Gastroesophageal sphincter (tissue), 4 donors: ENCODE results near the gene KRT12. TPM values are rescaled to one million over a fixed set of nuclear protein-coding genes. Genes with fewer than 3 reads are reported as not detected.

ENCODE experiments used
- ATAC-seq: fragments of 150-250 bp; one replicate; pipeline ENCODE4 v1.9.1; 2016; ENCODE audit warnings: mild to moderate bottlenecking, moderate library complexity
- H3K27ac ChIP-seq, 4 donors: fragments of 200-600 bp; sonication (generic) in 3 of 4; 1 replicate in 3 of 4; 2 replicates in 1 of 4; pipeline ENCODE4 v1.5.1; 2016 to 2019
- H3K27me3 ChIP-seq: fragments of 200-600 bp; sonication (generic); one replicate; pipeline ENCODE4 v1.5.1; 2019
- H3K36me3 ChIP-seq, 2 donors: fragments of 200-600 bp; sonication (generic); one replicate each; pipeline ENCODE4 v1.5.1; 2019; ENCODE audit warnings: control low read depth in 1 of 2
- H3K4me1 ChIP-seq, 3 donors: fragments of 200-600 bp; sonication (generic); 1 replicate in 2 of 3; 2 replicates in 1 of 3; pipeline ENCODE4 v1.5.1; 2016 to 2019; ENCODE audit warnings: control low read depth in 2 of 3
- H3K4me3 ChIP-seq, 2 donors: fragments of 200-600 bp; sonication (generic); one replicate each; pipeline ENCODE4 v1.5.1; 2019; ENCODE audit warnings: mild to moderate bottlenecking in 1 of 2, moderate library complexity in 1 of 2
- H3K9me3 ChIP-seq, 3 donors: fragments of 200-600 bp; sonication (generic); one replicate each; pipeline ENCODE4 v1.5.1; 2017 to 2019; ENCODE audit warnings: control low read depth in 2 of 3
- CTCF ChIP-seq, 4 experiments: fragments of 200-600 bp in 2 of 4; fragments of 450-650 bp in 2 of 4; sonication (generic) in 1 of 4; IDR thresholded peaks; one replicate each; pipeline ENCODE4 v1.5.1; 2017 to 2019; ENCODE audit warnings: antibody characterized with exemption in 4 of 4, mild to moderate bottlenecking in 2 of 4, moderate library complexity in 2 of 4
- EP300 ChIP-seq: sonication (generic); formaldehyde crosslinking; IDR thresholded peaks from one replicate; pipeline ENCODE4 v1.6.1; 2017; ENCODE audit warnings: antibody characterized with exemption, mild to moderate bottlenecking
- POLR2A ChIP-seq, 2 donors: fragments of 450-650 bp; IDR thresholded peaks; one replicate each; pipeline ENCODE4 v1.6.1; 2017; ENCODE audit warnings: antibody characterized with exemption in 2 of 2, mild to moderate bottlenecking in 2 of 2, moderate library complexity in 1 of 2
- POLR2AphosphoS5 ChIP-seq: sonication (generic); formaldehyde crosslinking; IDR thresholded peaks from one replicate; pipeline ENCODE4 v1.6.1; 2017; ENCODE audit warnings: antibody characterized with exemption
- WGBS, 2 donors: methylation state at CpG; one replicate each; pipeline ENCODE4 v1.1.5; 2018; ENCODE audit warnings: low coverage in 1 of 2; 5-methylcytosine and 5-hydroxymethylcytosine counted together
- total RNA-seq, 4 donors: library from RNA; depleted of rRNA; stranded (reverse); fragments of >200 nt; gene quantifications; one replicate each; pipeline ENCODE4 v1.1.0, GENCODE V29; 2016

The KRT12 gene
- total RNA-seq, 4 donors from 2014 or later: not detected

- Histone ChIP-seq H3K9me3 (no peaks in the 10 kb centered on the region), H3K36me3 (no peaks in the 10 kb centered on the region), H3K4me1 (peaks cover 7 to 13% (median 8%) of the 10 kb centered on the region in 3 donors), H3K27ac (no peak overlapping the region), H3K4me3 (no peak overlapping the region), H3K27me3 (peaks cover 10% of the 10 kb centered on the region)
- WGBS, 2 donors: 79 to 89% methylated on average over 2 to 4 of the region's 5 CpGs
- no peak for TF ChIP-seq EP300
- no peak for TF ChIP-seq POLR2AphosphoS5
- TF ChIP-seq CTCF (IDR thresholded peaks at IDR 0.05): no peak
- TF ChIP-seq POLR2A (IDR thresholded peaks at IDR 0.05): no peak
- no peak for ATAC-seq
These were observed 38.3 kb upstream of the KRT12 start for GRCh38 chr17:40905370-40905769.

GRCh38 chr17:40903129-40903847 is 36.3 kb upstream of the KRT12 start:
- no peak overlapping the region for H3K27ac ChIP-seq

GRCh38 chr17:40902498-40902897 is 35.5 kb upstream of the KRT12 start:
- H3K4me1 ChIP-seq: no peaks in the 10 kb centered on the region
- no peaks in the 10 kb centered on the region for H3K9me3 ChIP-seq
- ATAC-seq: no peak
- no peaks in the 10 kb centered on the region for H3K36me3 ChIP-seq
- peaks cover 16% of the 10 kb centered on the region for H3K27me3 ChIP-seq
- TF ChIP-seq CTCF (IDR thresholded peaks at IDR 0.05) (no peak), EP300 (no peak), POLR2AphosphoS5 (no peak), POLR2A (IDR thresholded peaks at IDR 0.05) (no peak)
- no peak overlapping the region for H3K4me3 ChIP-seq
- H3K27ac ChIP-seq: no peak overlapping the region
- 85 to 100% methylated on average over 1 to 2 of the region's 4 CpGs for WGBS, 2 donors

More at GRCh38 chr17:40903129-40903847, 36.3 kb upstream of the KRT12 start:
- no peaks in the 10 kb centered on the region for H3K4me1 ChIP-seq
- no peak for TF ChIP-seq POLR2AphosphoS5
- TF ChIP-seq POLR2A (IDR thresholded peaks at IDR 0.05): no peak
- no peak for TF ChIP-seq CTCF (IDR thresholded peaks at IDR 0.05)
- no peak for TF ChIP-seq EP300
- H3K27me3 ChIP-seq: peaks cover 16% of the 10 kb centered on the region
- no peaks in the 10 kb centered on the region for H3K36me3 ChIP-seq
- 71 to 72% methylated on average over 11 to 12 of the region's 12 CpGs for WGBS, 2 donors
- ATAC-seq: no peak
- H3K4me3 ChIP-seq: no peak overlapping the region
- H3K9me3 ChIP-seq: no peaks in the 10 kb centered on the region

- Histone ChIP-seq H3K27me3 (peaks cover 16% of the 10 kb centered on the region), H3K4me1 (no peaks in the 10 kb centered on the region), H3K9me3 (no peaks in the 10 kb centered on the region), H3K4me3 (no peak overlapping the region), H3K36me3 (no peaks in the 10 kb centered on the region), H3K27ac (no peak overlapping the region)
- WGBS, 2 donors: 95 to 100% methylated on average over 1 of the region's 1 CpG
- ATAC-seq: no peak
- no peak for TF ChIP-seq POLR2A (IDR thresholded peaks at IDR 0.05)
These were observed 35.0 kb upstream of the KRT12 start for GRCh38 chr17:40901981-40902474.

- Histone ChIP-seq H3K4me3 (no peak overlapping the region), H3K36me3 (no peaks in the 10 kb centered on the region), H3K27ac (no peak overlapping the region), H3K4me1 (no peaks in the 10 kb centered on the region), H3K27me3 (peaks cover 17% of the 10 kb centered on the region), H3K9me3 (no peaks in the 10 kb centered on the region)
- WGBS, 2 donors: 60% methylated on average over 3 to 4 of the region's 5 CpGs
- no peak for ATAC-seq
- TF ChIP-seq POLR2AphosphoS5: no peak
- no peak for TF ChIP-seq CTCF (IDR thresholded peaks at IDR 0.05)
- TF ChIP-seq EP300: no peak
- no peak for TF ChIP-seq POLR2A (IDR thresholded peaks at IDR 0.05)
These were observed 33.9 kb upstream of the KRT12 start for GRCh38 chr17:40900809-40901356.
